ENCODE results near the gene EVX2.

Gene EVX2

DNA sequence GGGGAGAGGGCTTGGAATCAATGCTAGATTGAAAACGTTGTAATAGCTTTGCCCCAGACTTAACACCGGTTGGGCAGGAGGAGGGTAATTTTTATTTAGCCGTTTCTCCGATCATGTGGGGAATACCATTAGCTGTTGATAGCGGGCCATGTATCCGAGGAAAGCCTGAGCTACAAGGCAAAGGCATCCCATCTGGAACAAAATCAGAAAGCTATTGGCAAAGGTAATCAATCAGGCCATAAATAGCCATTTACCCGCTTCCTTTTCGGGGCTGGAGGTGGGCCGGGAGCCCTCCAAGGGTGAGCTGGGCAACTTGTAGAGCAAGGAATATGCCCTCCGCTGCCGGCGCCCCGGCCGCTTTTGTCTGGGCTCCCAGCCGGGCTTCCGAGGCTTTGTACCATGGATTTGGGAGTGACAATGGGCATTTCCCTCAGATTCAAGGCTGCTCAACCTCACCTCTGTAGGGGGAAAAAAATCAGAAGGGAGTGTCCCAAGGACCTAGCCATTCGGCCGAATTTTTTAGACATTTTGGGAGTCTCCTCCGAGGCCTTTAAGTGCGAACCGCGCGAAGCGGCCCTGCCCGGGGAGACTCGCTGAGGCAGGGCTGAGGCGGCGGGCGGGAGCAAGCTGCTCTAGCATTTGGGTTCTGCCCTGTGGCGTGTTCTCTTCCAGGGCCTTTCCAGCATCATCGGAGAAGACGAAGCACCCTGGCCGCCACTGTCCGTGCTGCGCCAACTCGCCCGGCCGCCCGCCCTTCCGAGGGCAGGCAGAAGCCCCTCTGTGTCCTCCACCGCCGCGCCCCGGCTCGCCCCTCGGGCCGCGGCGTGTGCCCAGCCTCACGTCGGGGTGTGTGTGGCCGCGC lies 37.7 kb upstream of the EVX2 start:
- no peak for DNase-seq

DNA sequence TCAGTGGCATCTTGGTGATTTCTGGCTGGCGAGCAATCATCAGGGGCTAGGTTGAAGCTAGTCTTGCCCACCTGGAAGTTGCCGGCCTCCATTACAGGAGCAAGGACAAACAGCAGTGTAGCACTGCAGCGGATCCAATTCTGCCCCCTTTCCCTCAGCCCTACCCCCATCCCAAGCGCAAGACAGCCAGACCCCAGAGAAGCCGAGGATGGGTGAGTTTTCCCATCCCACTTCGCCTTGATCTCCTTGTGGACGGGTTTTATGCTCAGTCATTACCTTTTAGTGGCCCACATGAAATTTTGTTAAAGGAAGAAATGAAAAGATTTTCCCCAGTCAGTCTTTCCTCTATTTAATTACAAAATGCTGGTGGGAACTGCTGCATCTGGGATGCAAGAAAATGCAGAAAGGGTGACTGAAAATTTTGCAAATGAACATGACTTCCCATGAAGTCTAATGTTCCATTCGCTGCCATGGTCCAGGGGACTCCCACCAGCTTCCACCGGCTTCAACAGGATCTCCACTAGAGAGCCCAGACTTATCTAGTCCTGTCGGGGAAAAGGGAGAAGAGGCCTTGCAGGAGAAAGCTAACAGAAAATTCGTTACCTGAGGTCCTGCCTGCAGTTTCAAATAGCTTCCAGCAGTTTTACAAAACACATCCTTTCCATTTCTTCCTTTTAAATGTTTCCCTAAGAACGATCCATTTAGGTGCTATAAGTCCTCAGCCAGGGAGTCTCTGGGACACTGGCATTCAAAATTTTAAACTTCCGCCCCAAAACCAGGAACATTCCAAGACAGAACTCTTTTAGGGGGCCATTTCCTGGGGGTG lies 36.8 kb upstream of the EVX2 start:
- DNase-seq, result no peak

DNA sequence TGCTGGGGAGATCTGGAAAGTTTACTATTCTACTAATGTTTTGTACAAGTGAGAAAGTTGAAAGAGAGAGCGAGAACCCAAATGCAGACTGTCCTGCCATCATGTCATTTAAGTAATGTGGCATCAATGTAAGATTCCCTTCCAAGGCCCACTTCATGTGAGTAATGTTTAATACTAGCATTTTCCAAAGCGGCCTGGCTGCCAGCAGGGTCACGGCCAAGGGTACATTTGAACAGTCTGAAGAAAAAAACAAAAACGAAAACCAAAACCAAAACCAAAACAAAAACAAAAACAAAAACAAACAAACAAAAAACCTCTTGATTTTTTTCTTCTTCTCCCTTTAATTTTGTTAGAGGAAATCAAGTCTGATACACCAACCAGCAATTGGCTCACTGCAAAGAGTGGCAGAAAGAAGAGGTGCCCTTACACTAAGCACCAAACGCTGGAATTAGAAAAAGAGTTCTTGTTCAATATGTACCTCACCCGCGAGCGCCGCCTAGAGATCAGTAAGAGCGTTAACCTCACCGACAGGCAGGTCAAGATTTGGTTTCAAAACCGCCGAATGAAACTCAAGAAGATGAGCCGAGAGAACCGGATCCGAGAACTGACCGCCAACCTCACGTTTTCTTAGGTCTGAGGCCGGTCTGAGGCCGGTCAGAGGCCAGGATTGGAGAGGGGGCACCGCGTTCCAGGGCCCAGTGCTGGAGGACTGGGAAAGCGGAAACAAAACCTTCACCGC lies 35.0 kb upstream of the EVX2 start:
- no peak for DNase-seq

DNA sequence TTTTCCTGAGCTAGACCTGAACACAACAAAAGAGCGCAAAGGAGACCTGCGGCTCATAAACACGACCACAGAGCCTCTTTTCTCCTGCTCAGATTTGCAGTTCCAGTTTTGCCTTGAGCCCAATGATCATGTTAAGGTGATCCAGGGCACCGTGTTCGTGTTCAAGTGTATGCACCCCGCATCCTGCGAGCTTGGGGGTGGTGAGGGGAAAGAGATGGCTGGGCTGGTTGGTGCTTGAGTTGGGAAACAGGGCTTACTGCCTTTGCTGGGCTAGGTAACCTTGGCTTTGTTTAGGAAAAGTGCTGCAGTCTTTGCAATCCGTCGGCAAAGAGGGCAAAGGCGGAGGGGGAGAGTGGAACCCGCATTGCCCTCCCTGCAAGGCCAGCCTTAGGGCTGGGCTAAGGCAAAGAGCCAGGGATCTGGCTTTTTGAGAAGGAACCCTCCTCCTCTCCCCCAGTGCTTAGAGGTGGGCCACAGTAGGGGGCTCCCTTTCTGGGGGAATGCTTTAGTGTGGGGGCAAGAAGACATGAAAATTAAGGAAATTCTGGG lies 34.1 kb upstream of the EVX2 start:
- no peak for DNase-seq

DNA sequence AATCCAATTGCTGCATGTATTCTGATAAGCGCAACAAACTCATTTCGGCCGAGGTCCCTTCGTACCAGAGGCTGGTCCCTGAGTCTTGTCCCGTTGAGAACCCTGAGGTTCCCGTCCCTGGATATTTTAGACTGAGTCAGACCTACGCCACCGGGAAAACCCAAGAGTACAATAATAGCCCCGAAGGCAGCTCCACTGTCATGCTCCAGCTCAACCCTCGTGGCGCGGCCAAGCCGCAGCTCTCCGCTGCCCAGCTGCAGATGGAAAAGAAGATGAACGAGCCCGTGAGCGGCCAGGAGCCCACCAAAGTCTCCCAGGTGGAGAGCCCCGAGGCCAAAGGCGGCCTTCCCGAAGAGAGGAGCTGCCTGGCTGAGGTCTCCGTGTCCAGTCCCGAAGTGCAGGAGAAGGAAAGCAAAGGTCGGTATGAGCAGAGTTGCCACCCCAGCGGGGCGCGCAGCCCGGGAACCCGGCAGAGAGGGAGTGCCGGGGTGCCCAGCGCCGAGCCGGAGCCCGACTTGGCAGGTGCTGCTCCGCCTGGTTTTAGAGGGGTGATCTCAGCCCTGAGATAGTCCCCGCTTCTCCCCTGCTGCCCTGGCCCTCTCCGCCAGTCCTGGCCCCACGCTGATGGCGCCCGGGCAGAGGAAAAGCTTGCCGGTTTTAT lies 33.5 kb upstream of the EVX2 start:
- no peak for DNase-seq

DNA sequence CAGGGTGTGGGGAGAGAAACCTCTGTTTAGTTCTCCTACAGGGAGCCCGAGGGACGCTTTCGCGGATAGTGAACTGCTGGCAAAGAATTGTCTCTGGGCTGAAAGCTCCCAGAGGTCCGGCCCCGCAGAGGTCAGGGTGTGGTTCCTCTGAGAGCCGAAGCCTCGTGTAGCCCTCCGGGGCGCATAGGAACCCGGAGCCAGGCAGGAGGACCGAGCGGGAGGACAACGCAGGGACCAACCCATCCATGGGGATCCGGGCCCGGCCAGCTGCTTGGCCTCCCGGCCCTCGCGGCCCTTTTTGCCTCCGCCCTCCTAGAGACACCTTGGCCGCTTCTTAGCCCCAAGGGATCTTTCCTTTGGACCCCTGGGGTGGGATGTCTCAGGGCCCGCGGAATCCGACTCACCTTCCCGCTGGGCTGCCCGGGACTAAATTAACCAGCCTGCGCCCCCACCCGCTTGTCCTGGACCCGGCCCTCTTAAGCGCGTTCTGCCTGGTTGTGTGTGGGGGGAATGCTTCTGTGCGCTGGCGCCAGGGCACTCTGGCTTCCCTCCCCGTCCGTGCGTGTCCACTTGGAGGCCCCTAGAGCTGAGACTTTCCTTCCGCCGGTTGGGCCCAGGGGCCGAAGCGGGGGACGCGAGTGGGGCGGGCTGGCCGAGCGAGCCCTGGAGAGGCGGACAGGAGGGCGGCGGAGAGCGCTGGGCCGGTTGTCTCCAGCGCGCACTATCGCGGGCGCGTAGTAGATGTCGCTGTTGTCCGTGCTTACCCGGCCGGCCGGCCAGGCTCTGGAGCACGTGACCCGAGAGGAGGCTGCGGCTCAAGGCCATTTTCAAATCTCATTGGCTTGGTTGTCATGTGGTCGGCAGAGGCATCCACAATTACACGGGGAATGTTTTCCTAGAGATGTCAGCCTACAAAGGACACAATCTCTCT lies 32.4 kb upstream of the EVX2 start, which contains the start of gene HOXD10:
HOXD10 (plus strand) TSS at position 896 of the 931 bp plus-strand sequence. CDS start 56 bp downstream, outside the sequence.
- DNase-seq, result no peak

DNA sequence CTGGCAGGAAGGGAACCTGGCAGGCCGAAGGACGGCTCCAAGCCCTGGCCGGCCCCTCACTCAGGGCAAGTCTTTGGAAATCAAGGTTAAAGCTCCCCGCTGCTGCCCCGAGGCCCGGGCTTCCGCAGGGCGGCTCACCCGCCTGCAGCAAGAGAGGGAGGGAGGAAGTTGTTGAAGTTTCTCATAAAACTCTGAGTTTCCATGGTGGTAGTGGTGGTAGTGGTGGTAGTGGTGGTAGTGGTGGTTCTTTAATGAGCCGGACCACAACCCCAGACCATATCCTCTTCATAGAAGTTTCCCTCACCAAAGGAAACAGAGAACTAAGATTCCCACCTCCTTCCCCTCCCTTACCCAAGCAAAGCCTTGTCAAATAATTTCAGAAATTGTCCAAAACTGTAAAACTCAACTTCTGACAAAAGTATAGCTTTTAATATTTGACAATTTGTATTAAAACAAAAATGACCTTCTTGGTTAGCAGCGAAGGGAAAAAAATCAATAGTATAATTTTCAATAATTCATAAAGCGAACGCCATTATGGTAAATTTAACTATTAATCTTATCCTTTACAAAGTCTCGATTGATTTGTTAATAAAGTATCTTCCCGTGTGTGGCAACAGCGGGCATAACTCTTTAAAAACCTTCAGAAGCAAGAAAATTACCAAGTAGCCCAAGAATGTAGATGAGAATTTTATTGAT lies 31.3 kb upstream of the EVX2 start:
- no peak for DNase-seq

DNA sequence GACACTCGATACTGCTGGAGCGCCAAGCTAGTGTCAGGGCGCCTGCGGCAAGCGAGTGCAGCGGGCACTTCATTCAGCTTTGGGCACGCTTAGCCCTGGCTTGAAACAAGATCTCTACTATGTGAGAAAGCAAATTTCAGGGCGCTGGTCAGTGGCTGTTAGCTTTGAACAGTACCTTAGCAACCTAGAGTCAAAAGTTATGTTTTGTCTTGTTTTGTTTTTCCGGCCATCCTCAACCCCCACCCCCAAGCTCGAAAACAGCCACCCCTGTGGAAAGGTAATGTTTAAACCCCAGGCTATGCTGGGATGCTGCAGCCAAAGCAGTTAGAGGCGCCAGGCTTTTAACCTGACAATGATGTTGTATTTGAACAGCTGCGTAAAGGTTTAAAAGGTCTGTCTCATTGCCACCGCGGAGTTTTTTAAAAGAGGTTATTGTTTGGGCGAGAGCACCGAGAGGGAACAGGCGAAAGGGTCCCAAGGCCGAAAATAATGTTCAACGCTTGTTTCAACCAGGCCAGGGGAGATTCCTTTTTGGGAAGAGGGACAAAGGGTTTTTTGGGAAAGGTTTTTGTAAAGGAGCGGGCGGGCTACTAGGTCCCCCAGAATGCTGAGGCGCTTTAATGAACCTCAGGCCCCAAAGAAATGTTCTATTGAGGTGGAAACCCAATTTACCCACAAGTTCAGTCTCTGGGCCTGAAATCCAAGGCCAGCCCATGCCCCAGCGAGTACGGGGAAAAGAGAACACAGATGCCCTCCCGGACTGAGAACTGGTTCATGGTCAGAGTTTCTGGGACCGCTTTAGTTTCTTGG lies 30.6 kb upstream of the EVX2 start:
- no peak for DNase-seq

DNA sequence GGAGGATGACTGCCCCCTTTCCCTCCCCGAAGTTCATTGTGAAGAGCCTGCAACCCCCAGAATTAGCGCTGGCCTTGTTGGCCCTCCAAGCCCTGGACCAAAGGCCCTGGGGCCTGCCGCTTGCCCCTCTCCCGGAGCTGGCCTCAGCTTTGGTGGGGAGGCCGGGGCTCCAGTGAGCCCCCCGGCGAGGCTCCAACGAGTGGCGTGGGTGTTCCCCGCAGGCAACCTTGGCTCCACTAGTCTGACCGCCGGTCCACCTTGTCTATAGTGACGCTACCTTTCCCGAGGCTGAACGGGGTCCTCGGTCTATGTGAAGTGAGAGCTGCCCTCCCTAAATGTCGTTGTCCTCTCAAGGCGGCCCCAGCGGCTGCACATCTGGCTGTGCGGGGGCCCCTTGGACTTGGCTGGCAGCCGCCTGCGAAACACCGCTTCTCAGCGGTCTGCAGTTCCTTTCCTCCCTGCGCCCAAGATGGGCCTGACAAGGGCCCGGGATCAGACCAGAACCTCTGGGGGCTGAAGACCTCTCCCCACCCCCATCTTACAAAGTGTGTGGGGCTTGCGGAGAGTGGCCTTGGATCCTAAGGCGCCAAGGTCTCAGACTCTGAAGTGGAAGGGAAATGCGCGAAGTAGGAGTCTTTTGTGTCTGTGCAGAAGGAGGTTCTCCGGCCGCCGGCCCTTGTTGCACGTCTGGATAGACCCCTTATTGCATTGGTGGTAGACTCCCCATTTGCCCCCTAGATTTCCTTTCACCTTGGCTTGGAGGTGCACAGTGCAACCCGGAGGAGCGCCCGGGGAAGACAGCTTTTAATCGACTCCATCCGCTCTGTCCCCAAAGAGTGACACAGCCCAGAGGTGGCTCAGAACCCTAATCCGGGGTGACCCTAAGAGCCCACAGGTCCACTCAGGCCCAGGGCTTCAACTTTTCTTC lies 28.9 kb upstream of the EVX2 start:
- no peak for DNase-seq

DNA sequence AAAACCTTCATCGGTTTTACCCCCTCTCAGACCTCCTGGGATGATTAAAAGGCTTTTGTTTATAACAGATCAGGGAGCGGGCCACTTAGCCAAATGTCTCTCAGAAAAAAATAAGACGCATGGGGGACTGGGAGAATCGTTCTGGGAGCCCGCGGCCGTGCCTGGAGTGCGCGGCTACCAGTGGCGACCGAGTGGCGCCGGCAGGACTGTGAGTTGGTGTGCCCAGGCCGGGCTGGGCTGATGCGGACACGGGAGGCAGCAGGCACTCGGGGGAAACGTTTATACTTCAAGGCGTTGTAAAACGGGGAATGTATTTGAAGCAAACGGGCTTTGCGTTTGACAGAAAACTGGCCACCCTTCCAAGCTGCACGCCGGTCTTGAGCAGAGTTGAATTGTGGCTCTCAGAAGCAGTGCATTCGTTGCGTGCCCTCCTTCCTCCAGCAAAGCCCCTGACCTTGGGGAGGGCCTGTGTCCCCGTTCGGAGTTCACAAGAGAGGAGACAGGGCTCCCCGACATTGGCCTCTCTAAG lies 28.1 kb upstream of the EVX2 start:
- DNase-seq, result no peak

DNA sequence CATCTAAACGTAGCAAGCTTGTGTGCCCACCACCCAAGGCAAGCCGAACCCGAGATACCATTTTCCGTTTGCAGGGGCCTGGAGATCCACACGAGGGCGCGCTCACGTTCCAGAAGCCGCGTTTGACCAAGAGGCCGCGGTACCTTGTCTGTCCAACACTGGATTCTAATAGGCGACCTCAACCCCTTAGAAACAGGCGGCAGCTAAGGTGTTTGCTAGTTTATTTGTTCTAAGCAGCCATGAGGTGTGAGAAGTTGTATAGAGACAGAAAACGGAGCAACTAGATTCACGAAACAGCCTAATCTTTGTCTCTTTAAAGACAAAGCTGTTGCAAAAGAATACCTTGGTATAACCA lies 27.5 kb upstream of the EVX2 start:
- no peak for DNase-seq

DNA sequence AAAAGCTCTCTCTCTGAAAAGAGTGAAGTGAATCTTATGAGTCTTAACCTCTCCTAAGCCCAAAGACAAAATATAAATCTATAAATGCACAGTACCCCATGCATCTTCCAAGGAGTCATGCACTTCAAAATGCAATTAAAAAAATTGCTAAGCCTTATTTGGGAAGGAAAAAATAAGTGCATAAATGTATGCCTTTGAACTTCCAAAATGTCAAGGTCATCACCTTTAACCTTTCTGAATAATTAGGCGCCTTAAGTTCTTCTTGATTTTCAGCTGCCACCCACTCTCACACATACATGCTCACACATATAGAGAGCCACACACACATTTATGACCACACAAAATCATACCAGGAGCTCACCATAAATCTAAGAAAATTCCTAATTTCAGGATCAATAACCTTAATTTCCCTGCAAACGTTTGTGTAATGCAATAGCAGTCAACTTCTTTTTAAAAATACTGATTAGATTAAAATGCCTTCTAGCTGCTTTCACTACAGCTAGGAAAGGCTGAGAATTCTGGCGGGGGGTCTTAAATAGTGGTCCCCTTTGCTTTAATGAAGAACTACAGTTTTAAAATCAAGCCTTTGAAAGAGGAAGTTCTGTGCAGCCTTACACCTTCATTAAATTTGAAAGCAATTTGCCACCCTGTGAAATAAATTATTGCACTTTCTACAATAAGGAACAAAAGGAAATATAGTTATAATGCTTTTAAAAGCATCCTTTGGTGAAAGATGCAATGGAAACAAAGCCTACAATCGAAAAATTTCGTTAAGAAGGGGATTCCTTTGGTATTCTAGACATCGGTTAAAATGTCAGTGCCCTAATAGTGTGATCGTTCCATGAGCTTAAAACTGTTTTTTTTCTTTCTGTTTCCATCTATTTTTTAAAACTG lies 26.9 kb upstream of the EVX2 start:
- DNase-seq, result no peak

DNA sequence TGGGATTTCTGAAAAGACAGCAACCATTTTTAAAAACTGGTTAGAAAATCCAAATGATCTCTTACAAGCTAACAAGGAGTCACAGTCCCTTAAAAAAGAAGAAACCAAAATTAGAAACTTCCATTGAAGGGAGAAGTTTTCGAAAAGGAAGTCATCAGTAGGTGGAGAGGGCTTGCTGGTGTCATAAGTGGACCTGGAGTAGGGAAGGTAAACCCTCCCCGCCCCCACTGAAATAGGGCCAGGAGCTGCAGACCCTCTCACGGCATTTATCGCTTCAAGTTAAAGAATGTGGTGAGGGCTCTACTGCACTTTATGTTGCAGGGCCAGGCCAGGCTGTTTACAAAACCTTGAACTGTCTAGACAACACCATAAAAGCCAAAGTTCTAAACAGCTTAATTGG lies 26.2 kb upstream of the EVX2 start:
- no peak for DNase-seq

DNA sequence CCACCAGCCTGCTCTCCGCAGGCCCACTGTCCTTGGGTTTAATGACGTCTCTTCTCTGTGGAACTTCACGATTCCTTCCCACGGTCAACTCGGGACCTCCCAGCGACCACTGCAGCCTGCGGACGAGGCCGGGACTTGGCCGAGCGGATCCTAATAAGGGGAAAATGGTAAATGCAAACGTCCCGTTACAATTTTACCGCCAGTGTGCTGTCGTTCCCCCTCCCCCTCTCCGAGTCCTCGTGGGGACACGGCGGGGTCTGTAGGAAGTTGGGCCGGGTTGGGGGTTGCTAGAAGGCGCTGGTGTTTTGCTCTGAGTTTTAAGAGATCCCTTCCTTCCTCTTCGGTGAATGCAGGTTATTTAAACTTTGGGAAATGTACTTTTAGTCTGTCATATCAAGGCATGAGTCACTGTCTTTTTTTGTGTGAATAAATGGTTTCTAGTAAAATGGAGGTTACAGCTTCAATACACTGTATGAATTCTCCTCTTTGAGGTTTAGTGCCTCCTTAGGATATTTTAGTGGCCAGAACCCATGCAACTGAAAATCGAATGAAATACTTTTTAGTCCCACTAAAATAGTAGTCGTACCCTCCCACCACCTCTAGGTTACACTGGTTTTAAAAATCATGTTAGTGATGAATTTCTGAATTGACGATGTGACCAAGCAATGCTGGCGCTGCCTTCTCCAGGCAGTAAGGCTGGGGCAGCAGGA lies 25.6 kb upstream of the EVX2 start:
- no peak for DNase-seq

DNA sequence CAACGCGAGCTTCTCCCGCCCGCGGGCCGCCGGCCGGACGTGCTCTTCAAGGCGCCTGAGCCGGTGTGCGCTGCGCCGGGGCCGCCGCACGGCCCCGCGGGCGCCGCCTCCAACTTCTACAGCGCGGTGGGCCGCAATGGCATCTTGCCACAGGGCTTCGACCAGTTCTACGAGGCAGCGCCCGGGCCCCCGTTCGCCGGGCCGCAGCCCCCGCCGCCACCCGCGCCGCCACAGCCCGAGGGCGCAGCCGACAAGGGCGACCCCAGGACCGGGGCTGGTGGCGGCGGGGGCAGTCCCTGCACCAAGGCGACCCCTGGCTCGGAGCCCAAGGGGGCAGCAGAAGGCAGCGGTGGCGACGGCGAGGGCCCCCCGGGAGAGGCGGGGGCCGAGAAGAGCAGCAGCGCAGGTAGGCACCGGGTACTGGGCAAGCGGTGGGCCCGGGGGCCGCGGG lies 24.0 kb upstream of the EVX2 start:
- DNase-seq, result no peak
